ENCODE measurements around the gene GRIK4. TPM values are rescaled to one million over a fixed set of nuclear protein-coding genes. Genes with fewer than 3 reads are reported as not detected.

The GRIK4 gene
- total RNA-seq, 1 donor from 2014 or later: not detected

DNA sequence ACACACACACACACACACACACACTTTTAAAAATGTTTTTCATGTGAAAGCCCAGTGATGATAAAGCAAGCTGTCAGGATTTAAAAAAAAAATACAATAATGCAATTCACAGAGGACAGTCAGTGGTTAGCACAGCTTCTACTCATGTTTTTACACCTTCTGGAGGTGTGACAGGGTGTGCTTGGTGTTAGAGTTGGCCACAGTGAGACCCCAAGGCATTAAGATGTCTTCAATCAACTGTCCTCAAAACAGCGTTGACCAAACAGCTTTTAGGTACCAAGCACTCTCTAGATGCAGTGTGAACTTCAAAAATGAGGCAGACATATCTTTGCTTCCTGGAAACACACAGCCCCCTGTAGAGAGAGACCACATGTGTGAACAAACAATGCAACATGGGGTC lies 346.0 kb downstream of the GRIK4 start:
- intact Hi-C loops (cut with DNase I): no loop called here
- TF ChIP-seq, protein P1, sequence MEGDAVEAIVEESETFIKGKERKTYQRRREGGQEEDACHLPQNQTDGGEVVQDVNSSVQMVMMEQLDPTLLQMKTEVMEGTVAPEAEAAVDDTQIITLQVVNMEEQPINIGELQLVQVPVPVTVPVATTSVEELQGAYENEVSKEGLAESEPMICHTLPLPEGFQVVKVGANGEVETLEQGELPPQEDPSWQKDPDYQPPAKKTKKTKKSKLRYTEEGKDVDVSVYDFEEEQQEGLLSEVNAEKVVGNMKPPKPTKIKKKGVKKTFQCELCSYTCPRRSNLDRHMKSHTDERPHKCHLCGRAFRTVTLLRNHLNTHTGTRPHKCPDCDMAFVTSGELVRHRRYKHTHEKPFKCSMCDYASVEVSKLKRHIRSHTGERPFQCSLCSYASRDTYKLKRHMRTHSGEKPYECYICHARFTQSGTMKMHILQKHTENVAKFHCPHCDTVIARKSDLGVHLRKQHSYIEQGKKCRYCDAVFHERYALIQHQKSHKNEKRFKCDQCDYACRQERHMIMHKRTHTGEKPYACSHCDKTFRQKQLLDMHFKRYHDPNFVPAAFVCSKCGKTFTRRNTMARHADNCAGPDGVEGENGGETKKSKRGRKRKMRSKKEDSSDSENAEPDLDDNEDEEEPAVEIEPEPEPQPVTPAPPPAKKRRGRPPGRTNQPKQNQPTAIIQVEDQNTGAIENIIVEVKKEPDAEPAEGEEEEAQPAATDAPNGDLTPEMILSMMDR (IDR thresholded peaks at IDR 0.05): no peak
- H3K4me1 ChIP-seq: no peaks in the 10 kb centered on the region
- peaks cover 5% of the 10 kb centered on the region for H3K27me3 ChIP-seq
- H3K4me3 ChIP-seq: no peak overlapping the region
- no peak overlapping the region for H3K27ac ChIP-seq
- DNase-seq (ENCODE audit: low spot score in 2 of 2): no peak
- no peaks in the 10 kb centered on the region for H3K36me3 ChIP-seq
- no peaks in the 10 kb centered on the region for H3K9me3 ChIP-seq

DNA sequence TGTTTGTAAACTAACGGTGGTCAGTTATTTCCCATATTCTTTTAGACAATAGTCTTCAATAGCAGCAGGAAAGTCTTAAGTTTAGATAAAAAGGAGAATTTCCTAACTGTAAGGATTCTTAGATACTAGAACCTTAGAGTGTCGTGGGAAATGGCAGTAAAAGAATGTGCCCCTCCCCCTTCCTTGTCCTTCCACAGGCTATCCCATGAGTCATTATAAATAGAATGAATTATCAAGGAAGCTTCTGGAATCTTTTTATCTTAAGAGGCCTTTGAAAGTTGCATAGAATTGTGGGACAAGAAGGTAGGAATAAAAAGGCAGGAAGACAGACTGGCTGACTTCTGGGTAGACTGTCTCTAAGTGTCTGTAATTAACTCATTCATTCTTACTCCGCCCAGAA lies 347.2 kb downstream of the GRIK4 start:
- TF ChIP-seq, protein P1 (IDR thresholded peaks at IDR 0.05): no peak
- Histone ChIP-seq H3K9me3 (no peaks in the 10 kb centered on the region), H3K27me3 (peaks cover 5% of the 10 kb centered on the region), H3K4me1 (no peaks in the 10 kb centered on the region), H3K4me3 (no peak overlapping the region), H3K27ac (no peak overlapping the region), H3K36me3 (no peaks in the 10 kb centered on the region)
- DNase-seq (ENCODE audit: low spot score in 2 of 2): no peak
- intact Hi-C loops (cut with DNase I): no loop called here

DNA sequence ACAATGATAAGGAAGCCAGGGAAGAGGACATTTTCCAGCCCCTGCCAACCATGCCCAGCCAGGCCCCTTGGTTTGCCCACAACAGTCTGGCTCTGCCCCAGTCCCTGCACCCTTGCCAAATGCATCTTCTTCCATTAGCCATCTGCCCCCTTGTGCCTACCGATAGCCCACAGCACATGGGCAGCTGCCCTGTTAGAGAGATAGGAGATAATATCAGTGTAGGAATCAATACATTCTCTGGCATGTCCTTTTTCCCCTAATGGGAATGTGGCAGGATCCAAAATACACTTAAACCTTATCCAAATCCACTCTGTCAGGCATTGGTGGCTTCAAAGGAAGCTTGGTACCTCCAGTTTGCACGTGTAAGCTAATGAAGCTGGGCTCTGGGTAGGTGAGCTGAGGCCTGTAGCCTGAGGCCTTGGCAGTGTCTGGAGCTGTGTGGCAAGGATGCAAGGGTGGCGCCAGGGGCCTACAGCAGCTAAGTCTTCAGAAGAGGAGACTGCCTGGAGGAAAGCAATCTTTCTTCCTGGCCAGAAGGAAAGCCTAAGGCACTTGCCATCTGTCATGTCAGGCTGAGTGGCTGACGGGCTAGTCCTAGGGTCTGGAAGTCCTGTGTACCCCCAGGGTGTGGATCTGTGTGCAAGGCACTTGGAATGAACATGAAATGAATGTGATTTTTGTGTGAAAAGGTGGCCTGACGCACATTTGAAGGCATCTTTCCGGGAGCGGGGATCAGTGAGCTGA lies 348.2 kb downstream of the GRIK4 start:
- H3K27me3 ChIP-seq: peaks cover 5% of the 10 kb centered on the region
- intact Hi-C loops (cut with DNase I): no loop called here
- no peak overlapping the region for H3K27ac ChIP-seq
- no peaks in the 10 kb centered on the region for H3K9me3 ChIP-seq
- no peaks in the 10 kb centered on the region for H3K4me1 ChIP-seq
- no peak for DNase-seq (ENCODE audit: low spot score in 2 of 2)
- H3K4me3 ChIP-seq: no peak overlapping the region
- TF ChIP-seq, protein P1 (IDR thresholded peaks at IDR 0.05): no peak
- no peaks in the 10 kb centered on the region for H3K36me3 ChIP-seq

DNA sequence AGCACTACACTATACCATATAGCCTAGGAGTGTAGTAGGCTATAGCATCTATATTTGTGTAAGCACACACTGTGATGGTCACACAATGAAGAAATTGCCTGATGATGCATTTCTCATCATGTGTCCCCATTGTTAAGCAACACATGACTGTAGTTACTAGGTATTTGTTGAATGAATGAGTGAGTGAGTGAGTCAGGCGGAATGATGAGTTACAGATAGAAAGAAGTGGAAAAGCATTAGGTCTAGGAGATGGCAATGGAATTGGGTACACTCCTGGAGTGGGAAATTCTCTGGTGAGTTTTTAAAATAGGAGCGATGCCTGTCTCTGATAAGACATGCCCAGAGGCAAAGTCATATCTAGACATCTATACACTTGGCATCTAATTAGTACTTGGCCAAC lies 351.8 kb downstream of the GRIK4 start:
- Histone ChIP-seq H3K9me3 (no peaks in the 10 kb centered on the region), H3K27me3 (peaks cover 5% of the 10 kb centered on the region), H3K27ac (no peak overlapping the region), H3K4me1 (no peaks in the 10 kb centered on the region), H3K36me3 (no peaks in the 10 kb centered on the region), H3K4me3 (no peak overlapping the region)
- no peak for DNase-seq (ENCODE audit: low spot score in 2 of 2)
- intact Hi-C loops (cut with DNase I): no loop called here
- TF ChIP-seq, protein P1 (IDR thresholded peaks at IDR 0.05): no peak

DNA sequence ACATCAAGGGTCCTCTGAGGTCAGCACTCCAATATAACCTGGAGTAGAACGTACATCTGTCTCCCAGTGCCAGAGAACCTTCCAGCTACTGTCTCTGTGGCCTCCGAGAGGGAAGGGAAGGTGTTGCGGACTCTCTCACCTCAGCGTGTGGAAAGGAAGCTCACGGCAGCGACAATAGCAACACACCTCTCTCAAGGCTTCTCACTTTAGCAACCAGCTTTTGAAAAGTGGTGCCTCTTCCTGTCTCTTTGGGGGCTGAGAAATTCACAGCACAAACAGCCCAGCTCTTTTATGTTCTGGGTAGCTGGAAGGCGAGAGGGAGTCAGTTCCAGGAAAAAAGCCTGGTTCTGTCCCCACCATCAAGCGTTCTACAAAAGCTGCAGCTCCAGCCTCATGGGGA lies 355.5 kb downstream of the GRIK4 start:
- Histone ChIP-seq H3K27me3 (peaks cover under 1% of the 10 kb centered on the region), H3K27ac (no peak overlapping the region), H3K4me1 (no peaks in the 10 kb centered on the region), H3K4me3 (no peak overlapping the region), H3K36me3 (no peaks in the 10 kb centered on the region), H3K9me3 (no peaks in the 10 kb centered on the region)
- intact Hi-C loops (cut with DNase I): no loop called here
- TF ChIP-seq, protein P1 (IDR thresholded peaks at IDR 0.05): no peak
- no peak for DNase-seq (ENCODE audit: low spot score in 2 of 2)
